ENCODE data around the gene GRIK2. TPM values are rescaled to one million over a fixed set of nuclear protein-coding genes. Genes with fewer than 3 reads are reported as not detected.

The GRIK2 gene
- polyA plus RNA-seq, 4 donors = 13.4 to 16.9 (median 15.1) TPM

- DNase-seq (ENCODE audit: low read depth in 4 of 4, low spot score in 3 of 4) = no peak
Observed at GRCh38 chr6:101531538-101531937, 138.0 kb downstream of the GRIK2 start.

GRCh38 chr6:101534386-101534785, 140.9 kb downstream of the GRIK2 start:
- no peak for DNase-seq (ENCODE audit: low read depth in 4 of 4, low spot score in 3 of 4)

GRCh38 chr6:101534821-101535220, 141.3 kb downstream of the GRIK2 start:
- DNase-seq (ENCODE audit: low read depth in 4 of 4, low spot score in 3 of 4) = no peak

- no peak for DNase-seq (ENCODE audit: low read depth in 4 of 4, low spot score in 3 of 4)
Observed at GRCh38 chr6:101537753-101538316, 144.3 kb downstream of the GRIK2 start.

GRCh38 chr6:101539510-101540245, 146.2 kb downstream of the GRIK2 start:
- DNase-seq (ENCODE audit: low read depth in 4 of 4, low spot score in 3 of 4) = no peak

- no peak for DNase-seq (ENCODE audit: low read depth in 4 of 4, low spot score in 3 of 4)
Observed at GRCh38 chr6:101541894-101542293, 148.4 kb downstream of the GRIK2 start.

- DNase-seq (ENCODE audit: low read depth in 4 of 4, low spot score in 3 of 4) = no peak
Observed at GRCh38 chr6:101543796-101544195, 150.3 kb downstream of the GRIK2 start.

GRCh38 chr6:101544286-101544685, 150.8 kb downstream of the GRIK2 start:
- DNase-seq (ENCODE audit: low read depth in 4 of 4, low spot score in 3 of 4) = no peak

GRCh38 chr6:101545191-101545590, 151.7 kb downstream of the GRIK2 start:
- no peak for DNase-seq (ENCODE audit: low read depth in 4 of 4, low spot score in 3 of 4)

GRCh38 chr6:101550451-101550850, 156.9 kb downstream of the GRIK2 start:
- DNase-seq (ENCODE audit: low read depth in 4 of 4, low spot score in 3 of 4) = no peak

- DNase-seq (ENCODE audit: low read depth in 4 of 4, low spot score in 3 of 4) = no peak
Observed at GRCh38 chr6:101554231-101554630, 160.7 kb downstream of the GRIK2 start.

GRCh38 chr6:101558712-101559111, 165.2 kb downstream of the GRIK2 start:
- no peak for DNase-seq (ENCODE audit: low read depth in 4 of 4, low spot score in 3 of 4)

- no peak for DNase-seq (ENCODE audit: low read depth in 4 of 4, low spot score in 3 of 4)
Observed at GRCh38 chr6:101572627-101573026, 179.1 kb downstream of the GRIK2 start.

GRCh38 chr6:101577091-101577490, 183.6 kb downstream of the GRIK2 start:
- DNase-seq (ENCODE audit: low read depth in 4 of 4, low spot score in 3 of 4) = no peak

- DNase-seq (ENCODE audit: low read depth in 4 of 4, low spot score in 3 of 4) = no peak
Observed at GRCh38 chr6:101578306-101578705, 184.8 kb downstream of the GRIK2 start.

GRCh38 chr6:101582792-101583191, 189.3 kb downstream of the GRIK2 start:
- DNase-seq (ENCODE audit: low read depth in 4 of 4, low spot score in 3 of 4) = no peak

GRCh38 chr6:101585501-101585900, 192.0 kb downstream of the GRIK2 start:
- no peak for DNase-seq (ENCODE audit: low read depth in 4 of 4, low spot score in 3 of 4)

- no peak for DNase-seq (ENCODE audit: low read depth in 4 of 4, low spot score in 3 of 4)
Observed at GRCh38 chr6:101588343-101588742, 194.8 kb downstream of the GRIK2 start.

GRCh38 chr6:101595276-101595675, 201.8 kb downstream of the GRIK2 start:
- no peak for DNase-seq (ENCODE audit: low read depth in 4 of 4, low spot score in 3 of 4)

- no peak for DNase-seq (ENCODE audit: low read depth in 4 of 4, low spot score in 3 of 4)
Observed at GRCh38 chr6:101597693-101598092, 204.2 kb downstream of the GRIK2 start.

- no peak for DNase-seq (ENCODE audit: low read depth in 4 of 4, low spot score in 3 of 4)
Observed at GRCh38 chr6:101605426-101605825, 211.9 kb downstream of the GRIK2 start.

- DNase-seq (ENCODE audit: low read depth in 4 of 4, low spot score in 3 of 4) = no peak
Observed at GRCh38 chr6:101605874-101606273, 212.4 kb downstream of the GRIK2 start.
